Mucosa of descending colon (tissue), 3 donors: Measurements from ENCODE around the gene FSHR. TPM values are rescaled to one million over a fixed set of nuclear protein-coding genes. Genes with fewer than 3 reads are reported as not detected.

Experiments used
- ATAC-seq: fragments of 200-7000 bp; cut with Tn5 transposase; one replicate; pipeline ENCODE4 v1.9.1; 2020; ENCODE audit warnings: mild to moderate bottlenecking, moderate library complexity
- DNase-seq, 3 donors: peaks; one replicate each; pipeline ENCODE4 v3.0.0-alpha.2; 2020
- H3K36me3 ChIP-seq: fragments of 200-600 bp; one replicate; pipeline ENCODE4 v1.8.0; 2021; ENCODE audit warnings: low read depth, mild to moderate bottlenecking
- H3K4me1 ChIP-seq: fragments of 200-600 bp; one replicate; pipeline ENCODE4 v1.8.0; 2021; ENCODE audit warnings: low read depth, mild to moderate bottlenecking
- H3K4me3 ChIP-seq: fragments of 200-600 bp; one replicate; pipeline ENCODE4 v1.8.0; 2021; ENCODE audit warnings: mild to moderate bottlenecking
- H3K9me3 ChIP-seq: fragments of 200-600 bp; one replicate; pipeline ENCODE4 v1.8.0; 2021; ENCODE audit warnings: mild to moderate bottlenecking
- intact Hi-C, 2 donors: fragments of 100-400 bp; cut with DNase I in 1 of 2; cut with micrococcal nuclease in 1 of 2; formaldehyde crosslinking; loops; one replicate each; pipeline versions ENCODE4 v1.11.0 to v1.11.1; 2022; cut with DNase I, micrococcal nuclease
- total RNA-seq, 3 donors: library from RNA; stranded (reverse); fragmentation: NEBNext Ultra II Directional in 2 of 3; extraction: Animal tissue kit (Norgen Biotek cat#: 25700) in 2 of 3; gene quantifications; one replicate each; pipeline versions ENCODE4 v1.2.1 to v1.2.4, GENCODE V29; 2021 to 2023
- TF ChIP-seq, protein P1 (sequence below): fragments of 200-600 bp; IDR thresholded peaks from one replicate; pipeline ENCODE4 v1.8.0; 2022; ENCODE audit warnings: antibody characterized with exemption, mild to moderate bottlenecking
- donor health status: DM: no; HTN: no; CAD: no; lungs with moderate emphysema.
- donor health status: DM: no; HTN: no; CAD: no.
- donor health status: DM: no; HTN: yes; CAD: no.

The FSHR gene
- total RNA-seq, 3 donors from 2014 or later, result not detected

- intact Hi-C loops, result no loop called here
- DNase-seq (no peak), ATAC-seq (no peak)
- no peaks in the 10 kb centered on the region for H3K36me3 ChIP-seq
- H3K4me3 ChIP-seq, result no peak overlapping the region
- no peaks in the 10 kb centered on the region for H3K9me3 ChIP-seq
- no peaks in the 10 kb centered on the region for H3K4me1 ChIP-seq
- TF ChIP-seq, protein P1, sequence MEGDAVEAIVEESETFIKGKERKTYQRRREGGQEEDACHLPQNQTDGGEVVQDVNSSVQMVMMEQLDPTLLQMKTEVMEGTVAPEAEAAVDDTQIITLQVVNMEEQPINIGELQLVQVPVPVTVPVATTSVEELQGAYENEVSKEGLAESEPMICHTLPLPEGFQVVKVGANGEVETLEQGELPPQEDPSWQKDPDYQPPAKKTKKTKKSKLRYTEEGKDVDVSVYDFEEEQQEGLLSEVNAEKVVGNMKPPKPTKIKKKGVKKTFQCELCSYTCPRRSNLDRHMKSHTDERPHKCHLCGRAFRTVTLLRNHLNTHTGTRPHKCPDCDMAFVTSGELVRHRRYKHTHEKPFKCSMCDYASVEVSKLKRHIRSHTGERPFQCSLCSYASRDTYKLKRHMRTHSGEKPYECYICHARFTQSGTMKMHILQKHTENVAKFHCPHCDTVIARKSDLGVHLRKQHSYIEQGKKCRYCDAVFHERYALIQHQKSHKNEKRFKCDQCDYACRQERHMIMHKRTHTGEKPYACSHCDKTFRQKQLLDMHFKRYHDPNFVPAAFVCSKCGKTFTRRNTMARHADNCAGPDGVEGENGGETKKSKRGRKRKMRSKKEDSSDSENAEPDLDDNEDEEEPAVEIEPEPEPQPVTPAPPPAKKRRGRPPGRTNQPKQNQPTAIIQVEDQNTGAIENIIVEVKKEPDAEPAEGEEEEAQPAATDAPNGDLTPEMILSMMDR, result no peak
Observed at GRCh38 chr2:49033394-49034185, 120.7 kb downstream of the FSHR start.

GRCh38 chr2:49032936-49033335, 121.4 kb downstream of the FSHR start:
- Histone ChIP-seq H3K36me3 (no peaks in the 10 kb centered on the region), H3K9me3 (no peaks in the 10 kb centered on the region), H3K4me1 (no peaks in the 10 kb centered on the region), H3K4me3 (no peak overlapping the region)
- intact Hi-C loops, result no loop called here
- ATAC-seq (no peak), DNase-seq (no peak)
- TF ChIP-seq, protein P1, result no peak

- Histone ChIP-seq H3K4me3 (no peak overlapping the region), H3K36me3 (no peaks in the 10 kb centered on the region), H3K4me1 (no peaks in the 10 kb centered on the region), H3K9me3 (no peaks in the 10 kb centered on the region)
- DNase-seq, result no peak
- TF ChIP-seq, protein P1, result no peak
- no peak for ATAC-seq
- intact Hi-C loops, result no loop called here
Observed at GRCh38 chr2:49032126-49032525, 122.2 kb downstream of the FSHR start.

DNA sequence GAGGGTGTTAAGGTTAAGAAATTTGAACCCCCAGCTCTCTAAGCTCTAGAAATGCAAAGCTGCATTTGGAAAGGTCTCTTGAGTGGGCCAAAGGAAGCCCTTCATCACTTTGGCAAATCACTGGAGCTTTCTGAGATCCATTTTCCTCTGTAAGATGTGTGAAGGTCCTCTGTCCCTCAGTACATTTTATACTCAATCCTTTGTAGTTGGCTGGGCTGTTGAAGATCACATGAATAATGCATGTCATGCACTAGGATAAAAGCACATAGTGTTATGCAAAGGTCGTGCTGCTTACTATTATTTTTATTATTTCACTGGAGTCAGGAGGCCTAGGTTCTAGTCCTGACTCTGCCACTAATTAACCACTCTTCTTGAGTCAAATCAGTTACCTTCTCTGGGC, 124.9 kb downstream of the FSHR start:
- intact Hi-C loops, result no loop called here
- ATAC-seq, result no peak
- Histone ChIP-seq H3K36me3 (no peaks in the 10 kb centered on the region), H3K4me3 (no peak overlapping the region), H3K4me1 (no peaks in the 10 kb centered on the region), H3K9me3 (no peaks in the 10 kb centered on the region)
- DNase-seq, result no peak
- TF ChIP-seq, protein P1, result no peak

GRCh38 chr2:49028101-49028500, 126.2 kb downstream of the FSHR start:
- DNase-seq, result no peak
- Histone ChIP-seq H3K9me3 (no peaks in the 10 kb centered on the region), H3K4me3 (no peak overlapping the region), H3K36me3 (no peaks in the 10 kb centered on the region), H3K4me1 (no peaks in the 10 kb centered on the region)
- TF ChIP-seq, protein P1, result no peak
- ATAC-seq, result no peak
- intact Hi-C loops, result no loop called here
